Activated CD4-positive, alpha-beta T cell treated with anti-CD3 and anti-CD28 coated beads for 4 hours (primary cell): Measurements from ENCODE around the gene OGA.

Experiments used
- DNase-seq, 2 donors: peaks; one replicate each; pipeline ENCODE4 v3.0.0-alpha.2; 2020

The OGA gene

GRCh38 chr10:101818119-101818871 lies at the start of gene OGA:
Gene OGA (minus strand): TSS chr10:101818444. CDS start chr10:101818022, 422 bp downstream.
- peak; percentile 96 to 98 for DNase-seq

GRCh38 chr10:101867931-101868330 lies 49.7 kb upstream of the OGA start:
- DNase-seq: no peak

- no peak for DNase-seq
Measured at GRCh38 chr10:101859530-101859929, 41.3 kb upstream of the OGA start.

GRCh38 chr10:101858723-101859500 lies 40.7 kb upstream of the OGA start:
- no peak for DNase-seq

GRCh38 chr10:101857802-101858476 lies 39.7 kb upstream of the OGA start:
- DNase-seq: no peak

GRCh38 chr10:101856626-101857025 lies 38.4 kb upstream of the OGA start:
- no peak for DNase-seq

GRCh38 chr10:101851411-101852116 lies 33.3 kb upstream of the OGA start:
- no peak for DNase-seq

GRCh38 chr10:101850749-101851148 lies 32.5 kb upstream of the OGA start:
- DNase-seq: no peak

- DNase-seq: no peak
Measured at GRCh38 chr10:101848894-101849351, 30.7 kb upstream of the OGA start.

GRCh38 chr10:101848408-101848807 lies 30.2 kb upstream of the OGA start:
- DNase-seq: no peak

GRCh38 chr10:101845893-101846292 lies 27.6 kb upstream of the OGA start:
- DNase-seq: no peak

GRCh38 chr10:101843032-101844021 lies 25.1 kb upstream of the OGA start, which contains the start of gene KCNIP2:
Gene KCNIP2 (minus strand): TSS chr10:101843800. CDS start chr10:101843568, 232 bp downstream.
- DNase-seq: peak; percentile 70 to 80

- no peak for DNase-seq
Measured at GRCh38 chr10:101841826-101842225, 23.6 kb upstream of the OGA start.

GRCh38 chr10:101840741-101841453 lies 22.7 kb upstream of the OGA start:
- DNase-seq: peak; percentile 60 to 64

- DNase-seq: peak in 1 of 2 donors; percentile 14
Measured at GRCh38 chr10:101840102-101840684, 21.9 kb upstream of the OGA start.

- DNase-seq: peak; percentile 64 to 69
Measured at GRCh38 chr10:101839416-101840063, 21.3 kb upstream of the OGA start.

GRCh38 chr10:101839002-101839401 lies 20.8 kb upstream of the OGA start:
- DNase-seq: no peak

- no peak for DNase-seq
Measured at GRCh38 chr10:101838416-101838970, 20.2 kb upstream of the OGA start.

GRCh38 chr10:101837748-101838147 lies 19.5 kb upstream of the OGA start:
- DNase-seq: no peak
